Adrenal gland (tissue), 5 donors: ENCODE data around the gene UBN2.

Experiments
- POLR2A ChIP-seq, 2 donors: fragments of 450-650 bp; IDR thresholded peaks; one replicate each; pipeline ENCODE4 v1.6.1; 2017; ENCODE audit warnings: antibody characterized with exemption in 2 of 2, mild to moderate bottlenecking in 2 of 2, moderate library complexity in 1 of 2
- TF ChIP-seq, protein P1 (sequence below), 6 experiments: fragments of 450-650 bp in 4 of 6; fragments of 200-600 bp in 2 of 6; sonication (generic) in 1 of 6; IDR thresholded peaks; 1 replicate in 5 of 6; 2 replicates in 1 of 6; pipeline versions ENCODE4 v1.5.1 to v1.8.0; 2016 to 2021; ENCODE audit warnings: antibody characterized with exemption in 6 of 6, mild to moderate bottlenecking in 2 of 6, moderate library complexity in 1 of 6
- donor health status: DM: no; HTN: no; CAD: no.

- TF ChIP-seq, protein P1, sequence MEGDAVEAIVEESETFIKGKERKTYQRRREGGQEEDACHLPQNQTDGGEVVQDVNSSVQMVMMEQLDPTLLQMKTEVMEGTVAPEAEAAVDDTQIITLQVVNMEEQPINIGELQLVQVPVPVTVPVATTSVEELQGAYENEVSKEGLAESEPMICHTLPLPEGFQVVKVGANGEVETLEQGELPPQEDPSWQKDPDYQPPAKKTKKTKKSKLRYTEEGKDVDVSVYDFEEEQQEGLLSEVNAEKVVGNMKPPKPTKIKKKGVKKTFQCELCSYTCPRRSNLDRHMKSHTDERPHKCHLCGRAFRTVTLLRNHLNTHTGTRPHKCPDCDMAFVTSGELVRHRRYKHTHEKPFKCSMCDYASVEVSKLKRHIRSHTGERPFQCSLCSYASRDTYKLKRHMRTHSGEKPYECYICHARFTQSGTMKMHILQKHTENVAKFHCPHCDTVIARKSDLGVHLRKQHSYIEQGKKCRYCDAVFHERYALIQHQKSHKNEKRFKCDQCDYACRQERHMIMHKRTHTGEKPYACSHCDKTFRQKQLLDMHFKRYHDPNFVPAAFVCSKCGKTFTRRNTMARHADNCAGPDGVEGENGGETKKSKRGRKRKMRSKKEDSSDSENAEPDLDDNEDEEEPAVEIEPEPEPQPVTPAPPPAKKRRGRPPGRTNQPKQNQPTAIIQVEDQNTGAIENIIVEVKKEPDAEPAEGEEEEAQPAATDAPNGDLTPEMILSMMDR (IDR thresholded peaks at IDR 0.05): no peak
- TF ChIP-seq POLR2A (IDR thresholded peaks at IDR 0.05): no peak
These were observed 10.2 kb downstream of the UBN2 start for GRCh38 chr7:139241258-139241657.
